HepG2 (cell line): ENCODE results near the gene PGP. TPM values are rescaled to one million over a fixed set of nuclear protein-coding genes. Genes with fewer than 3 reads are reported as not detected.

Experiments used
- DNMT3B ChIP-seq: conservative IDR thresholded peaks from 2 replicates; pipeline ENCODE4 v1.6.1; 2016; ENCODE audit warnings: missing biosample characterization, control low read depth
- KDM2A ChIP-seq: sonication (generic); formaldehyde crosslinking; IDR thresholded peaks from 2 replicates; pipeline ENCODE4 v1.4.0; 2020; ENCODE audit warnings: low read depth, missing genetic modification reagents, borderline replicate concordance
- LCORL ChIP-seq, 2 experiments: fragments of 450-650 bp in 1 of 2; sonication (generic) in 1 of 2; formaldehyde crosslinking in 1 of 2; IDR thresholded peaks; 2 replicates each; pipeline versions ENCODE4 v1.5.0 to v1.6.1; 2017 to 2020; ENCODE audit warnings: antibody characterized with exemption in 1 of 2, missing genetic modification reagents in 1 of 2
- MAZ ChIP-seq, 2 experiments: sonication (generic) in 1 of 2; formaldehyde crosslinking in 1 of 2; IDR thresholded peaks; 2 replicates each; pipeline versions ENCODE4 v1.5.0 to v1.6.1; 2012 to 2020; ENCODE audit warnings: low read depth in 2 of 2, mild to moderate bottlenecking in 2 of 2, borderline replicate concordance in 1 of 2, improper control_type of control experiment in 1 of 2, low read length in 1 of 2, missing genetic modification reagents in 1 of 2, moderate library complexity in 1 of 2
- MIER2 ChIP-seq: IDR thresholded peaks from 2 replicates; pipeline ENCODE4 v1.6.1; 2016; ENCODE audit warnings: missing biosample characterization, missing genetic modification reagents
- PRDM15 ChIP-seq: sonication (generic); formaldehyde crosslinking; IDR thresholded peaks from 2 replicates; pipeline ENCODE4 v1.4.0; 2020; ENCODE audit warnings: missing genetic modification reagents
- RARG ChIP-seq: sonication (generic); formaldehyde crosslinking; IDR thresholded peaks from 2 replicates; pipeline ENCODE4 v1.4.0; 2020; ENCODE audit warnings: low read depth, mild to moderate bottlenecking, missing genetic modification reagents
- RFX1 ChIP-seq: fragments of 450-650 bp; IDR thresholded peaks from 2 replicates; pipeline ENCODE4 v1.6.1; 2017
- SCMH1 ChIP-seq: sonication (generic); formaldehyde crosslinking; IDR thresholded peaks from 2 replicates; pipeline ENCODE4 v1.9.0; 2021; ENCODE audit warnings: missing genetic modification reagents, mild to moderate bottlenecking, borderline replicate concordance
- SETDB1 ChIP-seq: sonication (generic); formaldehyde crosslinking; IDR thresholded peaks from 2 replicates; pipeline ENCODE4 v1.5.1; 2020; ENCODE audit warnings: missing genetic modification reagents, mild to moderate bottlenecking, borderline replicate concordance
- SNRNP70 ChIP-seq: fragments of 200-400 bp; formaldehyde crosslinking; IDR thresholded peaks from 2 replicates; pipeline ENCODE4 v1.6.1; 2017; ENCODE audit warnings: mild to moderate bottlenecking, low read depth, low read length, moderate library complexity
- SP5 ChIP-seq: IDR thresholded peaks from 2 replicates; pipeline ENCODE4 v1.6.1; 2016; ENCODE audit warnings: low read depth, borderline replicate concordance
- TCF12 ChIP-seq, 2 experiments: fragments of 450-650 bp in 1 of 2; sonication (generic) in 1 of 2; formaldehyde crosslinking in 1 of 2; IDR thresholded peaks; 2 replicates each; pipeline versions ENCODE4 v1.6.1 to v1.8.0; 2017 to 2022; ENCODE audit warnings: antibody characterized with exemption in 1 of 2, mild to moderate bottlenecking in 1 of 2, missing genetic modification reagents in 1 of 2, moderate library complexity in 1 of 2
- ZFP90 ChIP-seq: sonication (generic); formaldehyde crosslinking; IDR thresholded peaks from 2 replicates; pipeline ENCODE4 v1.8.0; 2022; ENCODE audit warnings: missing genetic modification reagents, mild to moderate bottlenecking, inconsistent platforms, borderline replicate concordance
- ZMYM3 ChIP-seq: sonication (generic); formaldehyde crosslinking; IDR thresholded peaks from 2 replicates; pipeline ENCODE4 v1.5.1; 2020; ENCODE audit warnings: mild to moderate bottlenecking, missing genetic modification reagents
- ZNF136 ChIP-seq: sonication (generic); formaldehyde crosslinking; IDR thresholded peaks from 2 replicates; pipeline ENCODE4 v1.8.1; 2022; ENCODE audit warnings: low read depth, mild to moderate bottlenecking, moderate library complexity, missing genetic modification reagents
- ZNF275 ChIP-seq: sonication (generic); formaldehyde crosslinking; IDR thresholded peaks from 2 replicates; pipeline ENCODE4 v1.8.0; 2022; ENCODE audit warnings: missing genetic modification reagents, mild to moderate bottlenecking, inconsistent platforms, borderline replicate concordance
- ZNF44 ChIP-seq: sonication (generic); formaldehyde crosslinking; IDR thresholded peaks from 2 replicates; pipeline ENCODE4 v1.5.1; 2020; ENCODE audit warnings: mild to moderate bottlenecking, missing genetic modification reagents
- ZNF558 ChIP-seq: sonication (generic); formaldehyde crosslinking; IDR thresholded peaks from 2 replicates; pipeline ENCODE4 v1.9.0; 2022; ENCODE audit warnings: mild to moderate bottlenecking, missing genetic modification reagents, borderline replicate concordance
- ZNF615 ChIP-seq: sonication (generic); formaldehyde crosslinking; IDR thresholded peaks from 2 replicates; pipeline ENCODE4 v1.5.0; 2020; ENCODE audit warnings: mild to moderate bottlenecking, missing genetic modification reagents, borderline replicate concordance
- ZNF710 ChIP-seq: sonication (generic); formaldehyde crosslinking; IDR thresholded peaks from 2 replicates; pipeline ENCODE4 v1.5.0; 2020; ENCODE audit warnings: mild to moderate bottlenecking, missing genetic modification reagents, borderline replicate concordance
- polyA plus RNA-seq, 8 experiments: library from polyadenylated mRNA; depleted of rRNA in 3 of 8; stranded (reverse) in 7 of 8; unstranded in 1 of 8; fragments of >200 nt; fragmentation: Illumina TruSeq in 4 of 8; extraction: Trizol in 4 of 8; gene quantifications; 2 replicates each; pipeline versions ENCODE4 v1.2.1 to v1.2.3, GENCODE V29; 2011 to 2016; ENCODE audit warnings: low read depth in 4 of 8, missing spikeins in 1 of 8, mixed read lengths in 1 of 8; ENCODE audit not compliant: insufficient read depth in 1 of 8
- total RNA-seq, 5 experiments: library from RNA; depleted of rRNA; stranded (reverse); fragments of >200 nt; fragmentation: Illumina TruSeq; extraction: Trizol; gene quantifications; 2 replicates each; pipeline ENCODE4 v1.2.3, GENCODE V29; 2016; ENCODE audit warnings: low read depth in 1 of 5

The PGP gene
- total and polyA plus RNA-seq, 2 of the 13 experiments (the other 11 are each of a cell fraction or from before 2014, with no cell fraction given): 7.3 to 18.3 TPM

GRCh38 chr16:2223221-2223941, 8.7 kb upstream of the PGP start, which contains the start of gene E4F1 (continued):
- 0 out of 2 replicates have a peak, but pooled peaks have one; percentile 18 for TF ChIP-seq PRDM15 (CRISPR knock-in tag)
- TF ChIP-seq ZNF615 (CRISPR knock-in tag): no peak
- 0 out of 2 replicates have a peak, but pooled peaks have one; percentile 16 for TF ChIP-seq ZNF136 (CRISPR knock-in tag)
- TF ChIP-seq ZFP90 (CRISPR knock-in tag): peak; percentile 72; the same call in 1 of the 2 replicates
- peak; percentile 68; the same call in 1 of the 2 replicates for TF ChIP-seq ZMYM3 (CRISPR knock-in tag)
- no peak for TF ChIP-seq MIER2 (CRISPR knock-in tag)
- TF ChIP-seq TCF12 (IDR thresholded peaks at IDR 0.05): no peak
- TF ChIP-seq TCF12 (CRISPR knock-in tag; IDR thresholded peaks at IDR 0.05): peak; percentile 68; the same call in 1 of the 2 replicates
- peak; percentile 96 for TF ChIP-seq RFX1
- TF ChIP-seq DNMT3B (CRISPR knock-in tag): no peak
- TF ChIP-seq KDM2A (CRISPR knock-in tag): peak; percentile 95
- TF ChIP-seq SP5 (CRISPR knock-in tag): peak; percentile 95
- TF ChIP-seq RARG (CRISPR knock-in tag): no peak
- TF ChIP-seq ZNF44: no peak
- TF ChIP-seq ZNF710: peak; percentile 68; the same call in 1 of the 2 replicates
- TF ChIP-seq SCMH1 (CRISPR knock-in tag): no peak
- TF ChIP-seq SETDB1 (CRISPR knock-in tag): no peak
- TF ChIP-seq ZNF275 (CRISPR knock-in tag): peak; percentile 80
- no peak for TF ChIP-seq LCORL (IDR thresholded peaks at IDR 0.05)
- TF ChIP-seq LCORL (CRISPR knock-in tag; IDR thresholded peaks at IDR 0.05): peak; percentile 84
- TF ChIP-seq ZNF558 (CRISPR knock-in tag): no peak
- no peak for TF ChIP-seq SNRNP70
- TF ChIP-seq MAZ (IDR thresholded peaks at IDR 0.05; ENCODE audit: borderline replicate concordance, low read depth, low read length): peak; percentile 54; the same call in 1 of the 2 replicates
- peak; percentile 96 for TF ChIP-seq MAZ (CRISPR knock-in tag; IDR thresholded peaks at IDR 0.05; ENCODE audit: low read depth)
